ENCODE data around the gene CSNK1G3.

Gene CSNK1G3

GRCh38 chr5:123651234-123651633 is 139.3 kb downstream of the CSNK1G3 start:
- DNase-seq, result no peak

GRCh38 chr5:123659011-123659410 is 147.0 kb downstream of the CSNK1G3 start:
- DNase-seq, result no peak

- no peak for DNase-seq
Measured at GRCh38 chr5:123659495-123659894, 147.5 kb downstream of the CSNK1G3 start.

GRCh38 chr5:123664961-123665360 is 153.0 kb downstream of the CSNK1G3 start:
- DNase-seq, result no peak

- no peak for DNase-seq
Measured at GRCh38 chr5:123665822-123666371, 153.9 kb downstream of the CSNK1G3 start.

Measured in suppressor macrophage treated with lipopolysaccharide for 1 hour (primary cell).